HG02759 (cell line): ENCODE data around the gene OR12D1.

Source experiments
- ATAC-seq: cut with Tn5 transposase; IDR thresholded peaks from one replicate; pipeline ENCODE4 v1.9.1; 2021; ENCODE audit warnings: mild to moderate bottlenecking, moderate library complexity; ENCODE audit not compliant: unreplicated experiment

Gene OR12D1

DNA sequence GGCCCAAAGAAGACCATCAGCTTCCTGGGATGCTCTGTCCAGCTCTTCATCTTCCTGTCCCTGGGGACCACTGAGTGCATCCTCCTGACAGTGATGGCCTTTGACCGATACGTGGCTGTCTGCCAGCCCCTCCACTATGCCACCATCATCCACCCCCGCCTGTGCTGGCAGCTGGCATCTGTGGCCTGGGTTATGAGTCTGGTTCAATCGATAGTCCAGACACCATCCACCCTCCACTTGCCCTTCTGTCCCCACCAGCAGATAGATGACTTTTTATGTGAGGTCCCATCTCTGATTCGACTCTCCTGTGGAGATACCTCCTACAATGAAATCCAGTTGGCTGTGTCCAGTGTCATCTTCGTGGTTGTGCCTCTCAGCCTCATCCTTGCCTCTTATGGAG, 47.3 kb downstream of the OR12D1 start:
- no peak for ATAC-seq

DNA sequence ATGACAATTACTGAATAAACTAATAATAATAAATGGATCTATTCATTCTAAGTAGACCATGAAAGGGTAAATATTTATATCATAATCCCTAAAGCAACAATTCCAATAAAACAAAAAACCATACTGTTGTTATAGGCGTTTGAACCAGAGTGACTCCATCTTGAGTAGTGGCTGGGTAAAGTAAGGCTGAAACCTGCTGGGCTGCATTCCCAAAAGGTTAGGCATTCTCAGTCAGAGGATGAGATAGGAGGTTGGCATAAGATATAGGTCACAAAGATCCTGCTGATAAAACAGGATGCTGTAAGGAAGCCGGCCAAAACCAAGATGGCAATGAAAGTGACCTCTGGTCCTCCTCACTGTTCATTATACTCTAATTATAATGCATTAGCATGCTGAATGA, 50.6 kb downstream of the OR12D1 start:
- ATAC-seq, result no peak

DNA sequence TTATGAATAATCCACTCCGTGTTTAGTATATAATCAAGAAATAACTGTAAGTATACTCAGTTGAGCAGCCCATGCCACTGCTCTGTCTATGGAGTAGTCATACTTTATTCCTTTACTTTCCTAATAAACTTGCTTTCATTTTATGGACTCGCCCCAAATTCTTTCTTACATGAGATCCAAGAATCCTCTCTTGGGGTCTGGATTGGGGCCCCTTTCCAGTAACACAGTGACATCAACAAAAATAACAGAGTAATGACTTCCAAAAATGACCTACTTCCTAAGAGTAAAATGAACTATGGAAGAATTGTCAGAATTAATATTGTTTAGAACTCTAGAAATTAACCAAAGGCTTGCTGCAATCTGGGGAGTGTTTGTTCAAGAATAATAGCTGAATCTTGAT, 51.1 kb downstream of the OR12D1 start:
- no peak for ATAC-seq

DNA sequence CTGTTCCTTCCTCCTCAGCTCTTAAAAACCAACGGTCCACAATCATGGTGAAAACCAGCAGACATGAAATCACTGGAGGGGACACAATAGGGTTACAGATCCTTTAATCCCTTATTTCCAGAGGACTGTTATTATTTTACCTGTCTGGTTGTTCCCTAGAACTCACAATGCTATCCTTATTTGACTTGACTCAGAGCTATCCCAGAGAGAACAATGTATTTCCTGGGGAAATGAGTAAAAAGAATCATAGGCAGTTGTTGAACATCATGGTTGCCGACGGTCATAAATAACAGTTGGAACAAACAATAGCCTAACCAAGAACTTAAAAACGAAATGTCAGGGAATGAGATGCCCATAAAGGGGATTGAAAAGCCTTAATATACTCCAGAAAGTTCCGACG, 51.5 kb downstream of the OR12D1 start:
- no peak for ATAC-seq
